SHP77 treated with DMSO at 0.1 percent for 48 hours (cell line): ENCODE results near the gene OBSL1.

Experiments used
- DNase-seq: peaks from one replicate; lab custom pipeline; 2025; lab: John Stamatoyannopoulos, UW

Gene OBSL1

DNA sequence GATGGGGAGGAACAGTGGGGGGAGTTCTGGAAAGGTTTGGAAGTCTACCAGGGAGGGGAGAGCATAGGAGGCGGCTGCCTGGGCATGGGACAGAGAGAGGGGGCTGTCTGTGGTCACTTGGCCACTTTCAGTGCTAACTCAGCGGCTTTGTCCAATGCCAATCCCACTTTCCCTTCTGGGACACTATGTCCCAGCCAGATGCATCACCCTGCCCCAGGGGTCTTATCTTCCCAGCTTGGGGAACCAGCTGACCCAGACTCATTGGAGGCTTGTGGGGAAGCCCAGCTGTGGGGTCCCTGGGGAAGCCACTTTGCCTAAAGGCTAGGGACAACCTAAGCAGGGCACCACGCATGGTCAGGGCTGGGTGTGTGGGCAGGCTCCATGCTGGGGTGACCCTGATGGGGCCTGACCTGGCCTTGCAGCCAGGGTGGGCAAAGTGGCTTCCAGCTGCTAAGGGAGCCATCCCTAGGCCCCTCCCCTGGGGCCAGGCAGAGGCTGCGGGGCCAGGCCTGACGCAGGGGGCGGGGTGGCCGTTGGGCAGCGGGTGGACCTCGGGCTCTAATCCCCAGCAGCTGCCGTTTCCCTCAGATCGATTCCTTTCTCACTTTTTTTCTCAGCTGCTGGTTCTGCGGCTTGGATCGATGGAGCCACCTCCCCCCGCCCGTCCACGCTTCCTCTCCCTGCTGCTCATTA, 58.7 kb downstream of the OBSL1 start:
- no peak for DNase-seq

DNA sequence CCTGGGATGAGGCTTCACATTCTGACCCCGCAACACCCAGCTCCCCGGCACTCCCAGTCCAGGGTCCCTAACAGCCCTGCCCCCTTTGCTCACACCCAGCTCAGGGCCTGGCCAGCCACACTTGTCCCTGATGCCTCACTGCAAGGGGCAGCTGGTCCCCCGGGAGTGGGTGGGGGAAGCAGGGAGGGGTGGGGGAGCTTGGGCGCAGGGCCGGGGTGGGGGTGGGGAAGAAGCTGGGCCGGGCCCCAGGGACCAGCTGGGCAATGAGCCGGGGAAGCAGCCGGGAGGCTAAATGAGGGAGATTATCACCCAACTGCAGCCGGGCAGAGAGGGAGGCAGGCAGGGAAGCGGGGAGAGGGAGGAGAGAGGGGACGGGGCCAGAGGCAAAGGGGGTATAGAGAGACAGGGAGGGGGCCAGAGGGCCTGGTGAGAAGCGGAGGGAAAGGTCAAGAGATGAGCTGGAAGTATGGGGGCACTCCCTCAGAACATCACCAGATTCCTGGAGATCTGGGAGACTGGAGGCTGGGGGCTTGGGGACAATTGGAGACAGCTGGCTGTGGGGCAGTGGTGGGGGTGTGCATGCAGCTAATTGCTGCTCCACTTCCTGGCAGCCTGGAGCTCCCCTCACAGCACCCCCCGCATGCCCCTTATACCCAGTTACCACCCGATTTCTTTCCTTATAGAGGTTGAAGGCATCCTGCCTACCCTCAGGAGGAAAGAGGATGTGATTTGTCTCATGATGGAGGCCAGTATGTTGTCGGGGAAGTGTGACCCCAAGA, 59.6 kb downstream of the OBSL1 start:
- no peak for DNase-seq

DNA sequence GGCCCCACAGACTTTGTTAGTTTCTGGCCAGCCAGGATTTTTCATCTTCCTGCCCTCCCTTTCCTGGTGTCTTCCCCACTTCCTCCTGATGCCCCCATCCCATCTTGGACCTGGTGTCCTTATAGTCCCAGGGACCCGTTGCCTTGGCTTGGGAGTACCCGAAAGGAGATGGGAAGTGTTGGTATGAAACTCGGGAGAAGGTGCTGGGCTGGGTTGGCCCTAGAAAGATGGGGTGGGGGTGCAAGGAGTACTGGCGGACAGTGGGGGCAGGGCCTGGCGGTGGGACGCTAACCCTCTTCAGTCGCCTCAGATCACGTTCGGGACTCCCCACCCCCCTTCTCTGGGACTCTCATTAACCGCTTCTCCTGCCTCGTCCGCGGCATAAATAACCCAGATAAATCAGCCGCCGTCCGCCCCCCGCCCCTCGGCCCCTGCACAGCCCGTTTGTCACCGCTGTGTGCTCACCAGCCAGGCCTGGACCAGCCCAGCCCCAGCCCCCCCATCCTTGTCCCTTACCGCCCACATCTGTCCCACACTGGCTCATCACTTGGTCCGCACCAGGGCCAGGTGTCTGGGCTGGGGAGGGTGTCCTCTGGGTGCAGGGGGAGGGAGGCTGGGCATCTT, 60.7 kb downstream of the OBSL1 start:
- DNase-seq, result no peak

DNA sequence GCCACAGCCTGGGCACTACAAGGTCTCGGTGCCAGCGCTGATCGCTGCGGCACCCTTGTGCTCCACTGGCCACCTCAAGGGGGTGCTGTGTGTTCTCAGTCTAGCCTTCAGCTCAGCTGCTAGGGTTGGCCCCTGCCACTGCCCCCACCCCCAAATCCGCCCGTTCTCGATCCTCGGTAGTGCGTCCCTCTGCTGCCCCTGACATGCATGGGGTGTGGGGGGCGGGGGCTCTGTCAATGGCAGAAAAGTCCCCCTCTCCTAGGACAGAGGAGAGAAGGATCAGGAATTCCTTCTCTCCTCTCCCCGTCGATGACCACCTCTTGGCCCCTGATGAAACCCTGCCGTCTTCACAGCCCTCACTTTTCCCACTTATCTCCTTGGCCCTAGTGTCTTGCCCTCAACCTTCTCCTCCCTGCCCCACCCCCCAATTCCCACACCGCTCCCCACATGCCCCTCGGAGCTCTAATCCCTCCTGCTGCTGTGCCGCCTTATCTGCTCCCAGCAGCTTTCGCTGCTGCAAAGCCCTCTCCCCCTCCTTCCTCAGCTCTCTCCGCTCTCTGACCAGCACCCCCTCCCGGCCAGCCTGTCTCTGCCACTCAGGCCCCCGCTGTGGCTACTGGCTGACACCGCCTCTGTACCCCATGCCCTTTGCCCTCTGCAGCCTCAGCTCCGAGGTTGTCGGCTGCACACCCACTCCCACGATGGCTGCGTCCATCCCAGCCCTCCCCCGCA, 61.4 kb downstream of the OBSL1 start:
- peak; percentile 17 for DNase-seq

DNA sequence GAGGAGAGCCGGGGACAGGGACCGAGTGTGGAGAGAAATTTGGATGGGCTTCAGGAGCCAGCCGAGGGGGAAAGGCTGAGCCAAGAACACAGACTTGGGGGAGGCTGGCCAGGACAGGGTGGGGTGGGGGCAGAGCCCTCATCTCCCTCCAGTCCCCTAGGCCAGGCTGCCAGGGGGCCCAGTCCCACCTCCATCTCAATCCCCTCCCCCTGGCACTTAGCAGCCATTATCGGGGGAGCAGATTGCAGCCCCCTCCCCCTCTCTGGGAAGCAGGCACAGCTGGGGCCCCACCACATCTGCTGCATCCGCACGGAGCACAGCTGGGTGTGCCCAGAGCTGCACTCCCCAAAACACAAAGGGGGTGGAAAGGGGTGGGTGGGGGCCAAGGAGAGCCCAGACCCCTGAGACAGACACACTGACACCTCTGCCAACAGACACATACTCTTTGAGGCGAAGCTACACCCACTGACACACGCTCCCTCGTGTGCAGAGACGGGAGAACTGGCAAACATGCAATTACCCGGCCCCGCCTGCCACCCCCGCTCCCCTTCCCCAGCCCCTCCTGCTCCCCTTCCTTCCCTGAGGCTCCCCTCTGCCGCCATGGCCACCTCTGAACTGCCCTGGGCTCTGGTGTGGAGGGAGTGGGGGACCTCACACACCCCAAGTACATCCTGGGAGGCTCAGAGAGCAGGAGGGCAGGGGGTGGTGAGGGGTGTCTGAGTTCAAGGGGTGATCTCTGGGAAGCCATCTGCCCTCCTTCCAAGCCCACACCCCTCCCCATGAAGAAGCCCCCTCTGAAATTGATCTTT, 62.2 kb downstream of the OBSL1 start:
- no peak for DNase-seq

DNA sequence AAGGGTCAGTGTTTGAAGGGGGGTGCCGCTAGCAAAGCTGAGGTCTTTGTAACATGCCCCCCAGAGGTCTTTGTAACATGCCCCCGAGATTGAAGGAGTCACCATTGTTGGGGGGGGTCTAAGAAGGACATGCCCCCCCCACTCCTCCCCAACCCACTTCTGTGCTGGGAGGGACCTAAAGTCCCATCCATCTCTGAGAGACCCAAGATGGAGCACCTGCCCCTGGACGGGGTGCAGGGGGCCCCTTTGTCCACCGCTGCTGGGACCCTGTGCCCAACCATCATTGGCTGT, 63.0 kb downstream of the OBSL1 start:
- DNase-seq, result no peak

DNA sequence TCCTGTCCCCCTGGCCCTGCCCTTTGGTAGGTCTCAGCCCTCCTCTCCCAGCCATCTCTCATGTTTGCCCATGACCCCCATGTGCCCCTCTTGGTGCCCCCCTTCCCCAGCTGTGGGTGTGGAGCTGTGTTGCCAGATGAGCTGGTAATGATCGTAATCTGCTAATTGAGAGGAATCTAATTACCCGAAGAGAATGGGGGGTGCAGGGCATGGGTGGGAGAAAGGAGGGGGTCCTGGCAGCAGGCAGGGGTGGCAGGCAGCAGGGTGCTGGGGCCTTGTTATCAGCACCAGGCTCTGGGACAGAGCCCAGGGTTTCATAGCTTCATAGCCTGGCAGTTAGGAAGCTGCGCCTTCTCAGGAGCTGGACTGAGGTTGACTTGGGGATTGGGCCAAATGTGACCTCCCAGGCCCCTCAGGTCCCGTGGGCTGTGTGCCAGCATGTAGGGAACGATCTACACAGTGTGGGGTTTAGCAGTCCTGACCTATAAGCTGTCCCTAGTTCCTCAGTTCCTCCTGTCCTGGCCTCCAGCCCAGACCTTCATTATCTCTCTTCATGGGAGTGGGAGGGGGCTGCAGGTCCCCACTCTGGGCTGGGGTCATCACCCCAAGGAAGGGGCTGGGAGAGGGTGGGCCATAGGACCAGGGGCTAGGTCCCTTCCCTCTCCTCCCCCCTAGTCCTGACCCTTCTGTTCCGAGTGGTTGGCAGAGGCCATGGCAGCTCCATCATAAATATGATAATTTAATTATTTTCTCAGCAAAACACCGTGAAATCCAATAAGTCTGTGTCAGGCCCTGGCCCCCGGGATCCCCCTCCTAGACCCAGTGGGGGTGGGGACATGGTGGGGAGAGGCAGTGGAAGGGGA, 63.5 kb downstream of the OBSL1 start:
- no peak for DNase-seq

DNA sequence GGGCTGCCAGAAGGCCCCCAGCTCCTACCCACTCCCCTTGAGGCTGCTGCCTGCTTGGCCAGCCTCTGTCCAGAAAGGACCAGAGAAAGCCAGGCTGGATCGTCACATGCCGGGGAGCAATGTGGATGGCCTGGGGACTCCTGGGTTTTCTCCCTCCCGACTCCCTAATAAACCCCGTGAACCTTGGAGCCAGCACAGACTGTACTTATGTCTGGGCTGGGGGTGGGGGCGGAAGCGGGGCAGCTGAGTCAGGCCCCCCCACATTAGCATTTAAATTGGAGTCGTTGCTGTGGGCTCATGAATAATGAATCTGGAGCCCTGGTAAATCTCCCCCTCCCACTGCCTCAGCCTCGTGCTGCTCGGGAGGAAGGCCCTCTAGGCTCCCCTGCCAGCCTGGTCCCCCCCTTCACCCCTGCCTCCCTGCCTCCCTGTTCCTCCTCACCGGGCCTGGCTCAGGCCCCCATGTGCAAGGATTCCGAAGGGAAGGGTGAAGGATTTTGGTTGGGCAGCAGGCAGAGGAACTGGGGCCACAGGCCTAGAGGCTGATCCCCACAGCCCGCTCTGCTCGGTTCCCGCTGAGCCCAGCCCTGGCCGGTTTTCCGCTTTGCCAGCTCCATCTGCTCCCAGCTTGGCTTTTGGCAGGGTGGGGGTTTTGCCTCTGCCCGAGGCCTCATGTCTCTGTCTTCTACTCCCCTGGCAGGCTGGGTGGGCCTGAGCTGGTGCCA, 64.4 kb downstream of the OBSL1 start:
- no peak for DNase-seq

DNA sequence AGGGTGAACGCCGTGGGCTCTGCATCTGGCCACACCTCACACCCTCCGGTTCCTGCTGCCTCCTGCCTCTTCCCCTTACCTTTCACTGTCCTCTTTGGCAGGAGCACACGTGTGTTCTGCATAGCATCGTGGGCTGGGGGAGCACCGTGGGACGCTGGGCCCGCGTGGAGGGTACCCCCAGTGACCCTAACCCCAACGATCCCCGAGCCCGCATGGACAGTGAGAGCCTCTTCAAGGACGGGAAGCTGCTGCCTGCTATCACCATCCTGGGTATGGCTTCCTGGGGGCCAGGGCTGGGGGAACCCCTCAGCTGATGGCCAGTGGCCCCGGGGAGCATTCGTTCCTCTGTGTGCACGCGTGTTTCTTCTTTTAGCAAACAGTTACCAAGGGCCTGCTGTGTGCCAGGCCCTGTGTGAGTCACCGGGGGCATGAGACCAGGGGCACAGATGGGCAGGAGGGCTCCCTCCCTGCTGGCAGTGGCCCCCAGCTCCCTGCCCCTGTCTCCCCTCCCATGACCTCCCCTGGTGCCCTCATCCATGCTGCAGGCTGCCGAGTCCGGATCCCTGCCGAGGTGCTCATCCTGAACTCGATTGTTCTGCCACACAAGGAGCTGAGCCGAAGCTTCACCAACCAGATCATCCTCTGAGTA, 65.1 kb downstream of the OBSL1 start:
- DNase-seq, result no peak

DNA sequence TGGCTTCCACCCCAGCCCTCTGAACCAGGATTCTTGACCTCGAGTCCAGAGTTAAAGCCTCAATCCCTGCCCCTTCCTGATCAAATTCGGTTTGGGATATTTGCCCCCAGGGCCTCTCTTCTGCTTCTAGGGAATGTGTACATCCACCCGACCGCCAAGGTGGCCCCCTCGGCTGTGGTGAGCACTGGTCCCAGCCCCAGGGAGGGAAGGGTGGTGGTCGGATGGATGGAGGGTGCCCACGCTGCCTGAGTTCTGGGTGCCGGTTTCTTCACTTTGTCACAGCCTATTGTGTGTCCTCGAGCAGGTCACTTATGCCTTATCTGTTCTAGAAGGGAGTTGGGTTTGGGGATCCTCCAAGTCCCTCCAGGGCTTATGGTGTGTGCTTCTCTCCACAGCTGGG, 65.8 kb downstream of the OBSL1 start:
- no peak for DNase-seq

DNA sequence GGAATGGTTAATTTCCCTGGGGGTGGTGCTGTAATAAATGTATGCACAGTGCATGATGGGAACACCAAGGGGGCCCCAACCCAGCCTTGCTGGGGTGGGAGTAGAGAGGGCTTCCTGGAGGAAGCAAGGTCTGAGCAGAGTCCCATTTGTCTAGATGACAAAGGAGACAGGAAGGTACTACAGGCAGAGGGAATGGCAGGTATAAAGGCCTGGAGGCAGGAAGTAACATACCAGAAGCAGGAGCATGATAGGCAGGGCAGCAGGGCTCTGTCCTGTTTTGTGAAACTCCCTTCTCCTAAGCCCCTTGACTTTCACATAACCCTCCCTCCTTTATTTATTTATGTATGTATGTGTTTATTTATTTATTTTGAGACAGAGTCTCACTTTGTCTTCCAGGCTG, 68.7 kb downstream of the OBSL1 start:
- DNase-seq, result no peak

DNA sequence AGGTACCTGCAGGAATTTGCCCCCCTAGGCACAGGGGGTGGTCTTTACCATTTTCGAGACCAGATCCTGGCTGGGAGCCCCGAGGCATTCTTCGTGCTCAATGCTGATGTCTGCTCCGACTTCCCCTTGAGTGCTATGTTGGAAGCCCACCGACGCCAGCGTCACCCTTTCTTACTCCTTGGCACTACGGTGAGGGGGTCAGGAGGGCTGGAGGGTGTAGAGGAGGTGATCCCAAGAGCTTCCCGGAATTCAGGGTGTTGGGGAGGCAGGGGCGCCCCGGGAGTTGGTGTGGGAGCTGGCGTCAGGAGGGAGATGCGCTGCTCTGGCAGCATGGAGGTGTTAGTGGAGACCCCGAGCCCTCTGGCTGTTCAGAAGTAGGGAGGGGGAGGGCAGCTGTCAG, 69.5 kb downstream of the OBSL1 start:
- no peak for DNase-seq
